ENCODE measurements around the gene EGR1. TPM values are rescaled to one million over a fixed set of nuclear protein-coding genes. Genes with fewer than 3 reads are reported as not detected.

Gene EGR1
- total and polyA plus RNA-seq, 2 of the 4 experiments (the other 2 are of a cell fraction) = 2.9 to 104 TPM

GRCh38 chr5:138448481-138449398 is 16.5 kb upstream of the EGR1 start (continued):
- TF ChIP-seq POLR2A (IDR thresholded peaks at IDR 0.05; ENCODE audit: low read depth, low read length) (no peak), MXI1 (IDR thresholded peaks at IDR 0.05; ENCODE audit: borderline replicate concordance, low read depth, low read length) (no peak)

- H4K5ac ChIP-seq (ENCODE audit: low read depth, low read length) = no peak overlapping the region
- 0 out of 2 replicates have a peak overlapping the region, but pooled peaks have one; percentile 18 for H4K91ac ChIP-seq (ENCODE audit: insufficient read depth, low read depth, low read length)
- dilution Hi-C loops (cut with HindIII; ENCODE audit: low sequenced_read_pairs, unreplicated experiment) = no loop called here
- ChIA-PET POLR2A (ENCODE audit: unreplicated experiment) (interaction anchor here (0.6 to 0.9 kb wide), 2 partner anchors 16 to 69 kb away, joined by 3 to 5 read pairs; no protein-coding TSS in a partner anchor), CTCF (interaction anchor here (0.7 to 1.5 kb wide), 11 partner anchors 8 to 105 kb away, joined by 3 to 10 read pairs (median 3); partner anchors contain the start of genes EGR1 and REEP2)
- H3K23ac ChIP-seq (ENCODE audit: low read depth, low read length) = no peak overlapping the region
- no peak overlapping the region; the same call in 1 of the 2 replicates for H3K4me2 ChIP-seq (ENCODE audit: low read depth, low read length)
- DNase-seq = peak; percentile 75
- WGBS, 2 experiments (ENCODE audit: extremely low coverage in 2 of 2, insufficient read length in 1 of 2) = no CpG with 5 or more reads among the region's 22 CpGs
- H3K4me3 ChIP-seq (ENCODE audit: insufficient read depth, low read depth, low read length) = no peak overlapping the region
- H4K20me1 ChIP-seq (ENCODE audit: insufficient read depth, low read length) = no peaks in the 10 kb centered on the region
- in situ Hi-C loops (cut with MboI; ENCODE audit: low sequenced_read_pairs) = no loop called here
- 0 out of 2 replicates have a peak overlapping the region, but pooled peaks have one; percentile 5 for H3K9ac ChIP-seq (ENCODE audit: low read depth, low read length)
- no peaks in the 10 kb centered on the region for H3K4me1 ChIP-seq (ENCODE audit: control insufficient read depth, insufficient read depth, low read length)
- H3K79me1 ChIP-seq (ENCODE audit: low read depth in 1 of 2, low read length in 2 of 2) = no peaks in the 10 kb centered on the region
- no peak overlapping the region for H2BK5ac ChIP-seq (ENCODE audit: low read depth, low read length, poor library complexity, severe bottlenecking)
- no peaks in the 10 kb centered on the region; the same call in 1 of the 2 replicates for H3K27me3 ChIP-seq (ENCODE audit: control insufficient read depth, insufficient read depth, low read length)
- no peak overlapping the region for H3K27ac ChIP-seq (ENCODE audit: insufficient read depth, low read length)
- H3K56ac ChIP-seq (ENCODE audit: extremely low read depth, insufficient read depth, low read length) = no peak overlapping the region
- H2AK9ac ChIP-seq (replicated peaks; ENCODE audit: low read depth, low read length, poor library complexity) = peak overlapping the region; percentile 60
- H4K8ac ChIP-seq (ENCODE audit: low read depth in 2 of 2, low read length in 2 of 2) = peak overlapping the region in 1 of 2 experiments; percentile 54; a peak in 1 of 4 replicates
- H2BK15ac ChIP-seq (ENCODE audit: low read depth, low read length) = no peak overlapping the region
- no peak overlapping the region for H2AK5ac ChIP-seq (ENCODE audit: low read depth, low read length)
- H3K9me1 ChIP-seq (ENCODE audit: insufficient read depth, low read length) = no peaks in the 10 kb centered on the region
- peak overlapping the region; percentile 65; the same call in 1 of the 2 replicates for H3K14ac ChIP-seq (replicated peaks; ENCODE audit: low read depth, low read length)
- TF ChIP-seq BHLHE40 (IDR thresholded peaks at IDR 0.05; ENCODE audit: low read depth, low read length) (no peak), MAZ (IDR thresholded peaks at IDR 0.05; ENCODE audit: borderline replicate concordance, low read depth, low read length) (peak; percentile 56; the same call in 1 of the 2 replicates), CTCF (conservative IDR thresholded peaks at IDR 0.05; ENCODE audit: low read depth, low read length) (peak; percentile 97), POLR2A (IDR thresholded peaks at IDR 0.05; ENCODE audit: low read depth, low read length) (0 out of 2 replicates have a peak, but pooled peaks have one; percentile 33), MAFK (IDR thresholded peaks at IDR 0.05; ENCODE audit: low read depth, low read length) (no peak), RAD21 (IDR thresholded peaks at IDR 0.05; ENCODE audit: low read length) (peak; percentile 90), SMC3 (IDR thresholded peaks at IDR 0.05; ENCODE audit: low read depth, low read length) (peak; percentile 79), CHD1 (IDR thresholded peaks at IDR 0.05; ENCODE audit: low read depth, low read length) (no peak)
- TF ChIP-seq, protein P1, sequence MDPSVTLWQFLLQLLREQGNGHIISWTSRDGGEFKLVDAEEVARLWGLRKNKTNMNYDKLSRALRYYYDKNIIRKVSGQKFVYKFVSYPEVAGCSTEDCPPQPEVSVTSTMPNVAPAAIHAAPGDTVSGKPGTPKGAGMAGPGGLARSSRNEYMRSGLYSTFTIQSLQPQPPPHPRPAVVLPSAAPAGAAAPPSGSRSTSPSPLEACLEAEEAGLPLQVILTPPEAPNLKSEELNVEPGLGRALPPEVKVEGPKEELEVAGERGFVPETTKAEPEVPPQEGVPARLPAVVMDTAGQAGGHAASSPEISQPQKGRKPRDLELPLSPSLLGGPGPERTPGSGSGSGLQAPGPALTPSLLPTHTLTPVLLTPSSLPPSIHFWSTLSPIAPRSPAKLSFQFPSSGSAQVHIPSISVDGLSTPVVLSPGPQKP (IDR thresholded peaks at IDR 0.05; ENCODE audit: borderline replicate concordance, low read depth, low read length) = no peak
- no peaks in the 10 kb centered on the region for H3K36me3 ChIP-seq (ENCODE audit: control insufficient read depth, insufficient read depth, low read length)
- no peaks in the 10 kb centered on the region for H3K9me3 ChIP-seq (ENCODE audit: control insufficient read depth, insufficient read depth, low read length)
- no peak overlapping the region for H2BK120ac ChIP-seq (ENCODE audit: low read depth, low read length)
- H3K18ac ChIP-seq (ENCODE audit: low read depth, low read length) = no peak overlapping the region
- ATAC-seq (ENCODE audit: low read depth) = peak; percentile 97
- H3K4ac ChIP-seq (ENCODE audit: low read depth, low read length) = no peak overlapping the region
- no TSS peak for BruUV-seq (replicated peaks)
- no peak overlapping the region for H2BK20ac ChIP-seq (ENCODE audit: low read depth, low read length)
- intact Hi-C loops (cut with micrococcal nuclease) = loop anchor here (1.0 kb wide), 3 partner anchors 15 to 99 kb away; no protein-coding TSS in a partner anchor
- peak overlapping the region; percentile 92 for H2AFZ ChIP-seq (replicated peaks; ENCODE audit: low read length, poor library complexity)
These were observed 15.6 kb upstream of the EGR1 start for GRCh38 chr5:138449501-138450239.

All from IMR-90 (cell line).